ENCODE data around the gene FUS. TPM values are rescaled to one million over a fixed set of nuclear protein-coding genes. Genes with fewer than 3 reads are reported as not detected.

Gene FUS
- total and polyA plus RNA-seq, 9 of the 15 experiments (the other 6 are each of a cell fraction or from before 2014, with no cell fraction given) = 43.9 to 575 (median 87.2) TPM

DNA sequence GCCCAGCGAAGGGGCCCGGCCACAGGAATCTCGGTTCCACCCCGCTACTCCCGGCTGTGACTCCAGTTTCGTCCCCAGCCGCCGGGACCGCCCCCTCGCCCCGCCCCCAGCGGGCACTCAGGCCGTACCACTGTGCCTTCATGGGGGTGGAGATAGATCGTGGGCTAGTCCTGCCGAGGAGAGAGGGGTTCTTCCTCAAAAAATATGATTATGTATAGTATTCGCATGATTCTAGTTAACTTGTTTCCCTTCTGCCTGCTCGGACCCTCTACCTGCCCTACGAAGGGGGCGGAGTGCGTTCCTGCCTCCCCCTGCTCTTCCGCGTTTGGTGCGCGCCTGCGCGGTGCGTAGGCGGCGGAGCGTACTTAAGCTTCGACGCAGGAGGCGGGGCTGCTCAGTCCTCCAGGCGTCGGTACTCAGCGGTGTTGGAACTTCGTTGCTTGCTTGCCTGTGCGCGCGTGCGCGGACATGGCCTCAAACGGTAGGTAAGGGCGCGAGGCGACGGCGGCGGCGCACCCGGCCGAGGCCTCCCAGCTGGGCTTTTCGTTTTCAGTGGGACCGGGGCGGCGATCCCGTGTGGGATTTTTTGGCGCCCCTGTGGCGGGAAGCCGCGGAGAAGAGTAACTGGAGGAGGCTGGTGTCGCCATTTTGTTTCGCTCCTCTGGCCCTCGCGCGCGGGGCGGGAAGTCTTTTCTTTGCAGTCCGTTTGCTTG is at the start of gene FUS (continued):
- TF ChIP-seq, protein P1, sequence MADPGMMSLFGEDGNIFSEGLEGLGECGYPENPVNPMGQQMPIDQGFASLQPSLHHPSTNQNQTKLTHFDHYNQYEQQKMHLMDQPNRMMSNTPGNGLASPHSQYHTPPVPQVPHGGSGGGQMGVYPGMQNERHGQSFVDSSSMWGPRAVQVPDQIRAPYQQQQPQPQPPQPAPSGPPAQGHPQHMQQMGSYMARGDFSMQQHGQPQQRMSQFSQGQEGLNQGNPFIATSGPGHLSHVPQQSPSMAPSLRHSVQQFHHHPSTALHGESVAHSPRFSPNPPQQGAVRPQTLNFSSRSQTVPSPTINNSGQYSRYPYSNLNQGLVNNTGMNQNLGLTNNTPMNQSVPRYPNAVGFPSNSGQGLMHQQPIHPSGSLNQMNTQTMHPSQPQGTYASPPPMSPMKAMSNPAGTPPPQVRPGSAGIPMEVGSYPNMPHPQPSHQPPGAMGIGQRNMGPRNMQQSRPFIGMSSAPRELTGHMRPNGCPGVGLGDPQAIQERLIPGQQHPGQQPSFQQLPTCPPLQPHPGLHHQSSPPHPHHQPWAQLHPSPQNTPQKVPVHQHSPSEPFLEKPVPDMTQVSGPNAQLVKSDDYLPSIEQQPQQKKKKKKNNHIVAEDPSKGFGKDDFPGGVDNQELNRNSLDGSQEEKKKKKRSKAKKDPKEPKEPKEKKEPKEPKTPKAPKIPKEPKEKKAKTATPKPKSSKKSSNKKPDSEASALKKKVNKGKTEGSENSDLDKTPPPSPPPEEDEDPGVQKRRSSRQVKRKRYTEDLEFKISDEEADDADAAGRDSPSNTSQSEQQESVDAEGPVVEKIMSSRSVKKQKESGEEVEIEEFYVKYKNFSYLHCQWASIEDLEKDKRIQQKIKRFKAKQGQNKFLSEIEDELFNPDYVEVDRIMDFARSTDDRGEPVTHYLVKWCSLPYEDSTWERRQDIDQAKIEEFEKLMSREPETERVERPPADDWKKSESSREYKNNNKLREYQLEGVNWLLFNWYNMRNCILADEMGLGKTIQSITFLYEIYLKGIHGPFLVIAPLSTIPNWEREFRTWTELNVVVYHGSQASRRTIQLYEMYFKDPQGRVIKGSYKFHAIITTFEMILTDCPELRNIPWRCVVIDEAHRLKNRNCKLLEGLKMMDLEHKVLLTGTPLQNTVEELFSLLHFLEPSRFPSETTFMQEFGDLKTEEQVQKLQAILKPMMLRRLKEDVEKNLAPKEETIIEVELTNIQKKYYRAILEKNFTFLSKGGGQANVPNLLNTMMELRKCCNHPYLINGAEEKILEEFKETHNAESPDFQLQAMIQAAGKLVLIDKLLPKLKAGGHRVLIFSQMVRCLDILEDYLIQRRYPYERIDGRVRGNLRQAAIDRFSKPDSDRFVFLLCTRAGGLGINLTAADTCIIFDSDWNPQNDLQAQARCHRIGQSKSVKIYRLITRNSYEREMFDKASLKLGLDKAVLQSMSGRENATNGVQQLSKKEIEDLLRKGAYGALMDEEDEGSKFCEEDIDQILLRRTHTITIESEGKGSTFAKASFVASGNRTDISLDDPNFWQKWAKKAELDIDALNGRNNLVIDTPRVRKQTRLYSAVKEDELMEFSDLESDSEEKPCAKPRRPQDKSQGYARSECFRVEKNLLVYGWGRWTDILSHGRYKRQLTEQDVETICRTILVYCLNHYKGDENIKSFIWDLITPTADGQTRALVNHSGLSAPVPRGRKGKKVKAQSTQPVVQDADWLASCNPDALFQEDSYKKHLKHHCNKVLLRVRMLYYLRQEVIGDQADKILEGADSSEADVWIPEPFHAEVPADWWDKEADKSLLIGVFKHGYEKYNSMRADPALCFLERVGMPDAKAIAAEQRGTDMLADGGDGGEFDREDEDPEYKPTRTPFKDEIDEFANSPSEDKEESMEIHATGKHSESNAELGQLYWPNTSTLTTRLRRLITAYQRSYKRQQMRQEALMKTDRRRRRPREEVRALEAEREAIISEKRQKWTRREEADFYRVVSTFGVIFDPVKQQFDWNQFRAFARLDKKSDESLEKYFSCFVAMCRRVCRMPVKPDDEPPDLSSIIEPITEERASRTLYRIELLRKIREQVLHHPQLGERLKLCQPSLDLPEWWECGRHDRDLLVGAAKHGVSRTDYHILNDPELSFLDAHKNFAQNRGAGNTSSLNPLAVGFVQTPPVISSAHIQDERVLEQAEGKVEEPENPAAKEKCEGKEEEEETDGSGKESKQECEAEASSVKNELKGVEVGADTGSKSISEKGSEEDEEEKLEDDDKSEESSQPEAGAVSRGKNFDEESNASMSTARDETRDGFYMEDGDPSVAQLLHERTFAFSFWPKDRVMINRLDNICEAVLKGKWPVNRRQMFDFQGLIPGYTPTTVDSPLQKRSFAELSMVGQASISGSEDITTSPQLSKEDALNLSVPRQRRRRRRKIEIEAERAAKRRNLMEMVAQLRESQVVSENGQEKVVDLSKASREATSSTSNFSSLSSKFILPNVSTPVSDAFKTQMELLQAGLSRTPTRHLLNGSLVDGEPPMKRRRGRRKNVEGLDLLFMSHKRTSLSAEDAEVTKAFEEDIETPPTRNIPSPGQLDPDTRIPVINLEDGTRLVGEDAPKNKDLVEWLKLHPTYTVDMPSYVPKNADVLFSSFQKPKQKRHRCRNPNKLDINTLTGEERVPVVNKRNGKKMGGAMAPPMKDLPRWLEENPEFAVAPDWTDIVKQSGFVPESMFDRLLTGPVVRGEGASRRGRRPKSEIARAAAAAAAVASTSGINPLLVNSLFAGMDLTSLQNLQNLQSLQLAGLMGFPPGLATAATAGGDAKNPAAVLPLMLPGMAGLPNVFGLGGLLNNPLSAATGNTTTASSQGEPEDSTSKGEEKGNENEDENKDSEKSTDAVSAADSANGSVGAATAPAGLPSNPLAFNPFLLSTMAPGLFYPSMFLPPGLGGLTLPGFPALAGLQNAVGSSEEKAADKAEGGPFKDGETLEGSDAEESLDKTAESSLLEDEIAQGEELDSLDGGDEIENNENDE (IDR thresholded peaks at IDR 0.05; ENCODE audit: low read depth, low read length) = no peak
- TF ChIP-seq ZZZ3 (IDR thresholded peaks at IDR 0.05) = 0 out of 2 replicates have a peak, but pooled peaks have one; percentile 62
- TF ChIP-seq CREB1 (IDR thresholded peaks at IDR 0.05) = no peak; the same call in 1 of the 2 replicates
- peak; percentile 70 for TF ChIP-seq CREB1 (CRISPR knock-in tag; IDR thresholded peaks at IDR 0.05)
- TF ChIP-seq, protein P2, sequence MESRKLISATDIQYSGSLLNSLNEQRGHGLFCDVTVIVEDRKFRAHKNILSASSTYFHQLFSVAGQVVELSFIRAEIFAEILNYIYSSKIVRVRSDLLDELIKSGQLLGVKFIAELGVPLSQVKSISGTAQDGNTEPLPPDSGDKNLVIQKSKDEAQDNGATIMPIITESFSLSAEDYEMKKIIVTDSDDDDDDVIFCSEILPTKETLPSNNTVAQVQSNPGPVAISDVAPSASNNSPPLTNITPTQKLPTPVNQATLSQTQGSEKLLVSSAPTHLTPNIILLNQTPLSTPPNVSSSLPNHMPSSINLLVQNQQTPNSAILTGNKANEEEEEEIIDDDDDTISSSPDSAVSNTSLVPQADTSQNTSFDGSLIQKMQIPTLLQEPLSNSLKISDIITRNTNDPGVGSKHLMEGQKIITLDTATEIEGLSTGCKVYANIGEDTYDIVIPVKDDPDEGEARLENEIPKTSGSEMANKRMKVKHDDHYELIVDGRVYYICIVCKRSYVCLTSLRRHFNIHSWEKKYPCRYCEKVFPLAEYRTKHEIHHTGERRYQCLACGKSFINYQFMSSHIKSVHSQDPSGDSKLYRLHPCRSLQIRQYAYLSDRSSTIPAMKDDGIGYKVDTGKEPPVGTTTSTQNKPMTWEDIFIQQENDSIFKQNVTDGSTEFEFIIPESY (CRISPR knock-in tag; IDR thresholded peaks at IDR 0.05) = peak; percentile 56; the same call in 1 of the 2 replicates
- 0 out of 2 replicates have a peak, but pooled peaks have one; percentile 16 for TF ChIP-seq ZNF124 (CRISPR knock-in tag; IDR thresholded peaks at IDR 0.05)
- 0 out of 2 replicates have a peak, but pooled peaks have one; percentile 63 for TF ChIP-seq TCF7 (IDR thresholded peaks at IDR 0.05; ENCODE audit: borderline replicate concordance)
- no peak for TF ChIP-seq SREBF2 (CRISPR knock-in tag; IDR thresholded peaks at IDR 0.05)
- TF ChIP-seq, protein P3, sequence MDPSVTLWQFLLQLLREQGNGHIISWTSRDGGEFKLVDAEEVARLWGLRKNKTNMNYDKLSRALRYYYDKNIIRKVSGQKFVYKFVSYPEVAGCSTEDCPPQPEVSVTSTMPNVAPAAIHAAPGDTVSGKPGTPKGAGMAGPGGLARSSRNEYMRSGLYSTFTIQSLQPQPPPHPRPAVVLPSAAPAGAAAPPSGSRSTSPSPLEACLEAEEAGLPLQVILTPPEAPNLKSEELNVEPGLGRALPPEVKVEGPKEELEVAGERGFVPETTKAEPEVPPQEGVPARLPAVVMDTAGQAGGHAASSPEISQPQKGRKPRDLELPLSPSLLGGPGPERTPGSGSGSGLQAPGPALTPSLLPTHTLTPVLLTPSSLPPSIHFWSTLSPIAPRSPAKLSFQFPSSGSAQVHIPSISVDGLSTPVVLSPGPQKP (CRISPR knock-in tag; IDR thresholded peaks at IDR 0.05) = no peak
- TF ChIP-seq, protein P4, sequence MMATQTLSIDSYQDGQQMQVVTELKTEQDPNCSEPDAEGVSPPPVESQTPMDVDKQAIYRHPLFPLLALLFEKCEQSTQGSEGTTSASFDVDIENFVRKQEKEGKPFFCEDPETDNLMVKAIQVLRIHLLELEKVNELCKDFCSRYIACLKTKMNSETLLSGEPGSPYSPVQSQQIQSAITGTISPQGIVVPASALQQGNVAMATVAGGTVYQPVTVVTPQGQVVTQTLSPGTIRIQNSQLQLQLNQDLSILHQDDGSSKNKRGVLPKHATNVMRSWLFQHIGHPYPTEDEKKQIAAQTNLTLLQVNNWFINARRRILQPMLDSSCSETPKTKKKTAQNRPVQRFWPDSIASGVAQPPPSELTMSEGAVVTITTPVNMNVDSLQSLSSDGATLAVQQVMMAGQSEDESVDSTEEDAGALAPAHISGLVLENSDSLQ (IDR thresholded peaks at IDR 0.05) = no peak
- no peak for TF ChIP-seq ZNF324 (CRISPR knock-in tag; IDR thresholded peaks at IDR 0.05)
- peak; percentile 97 for TF ChIP-seq POLR2AphosphoS2 (IDR thresholded peaks at IDR 0.05; ENCODE audit: low read length)
